Measurements from ENCODE around the gene NSMCE1. TPM values are rescaled to one million over a fixed set of nuclear protein-coding genes. Genes with fewer than 3 reads are reported as not detected.

Gene NSMCE1
- total and polyA plus RNA-seq, 8 donors, result 27.6 to 37.9 (median 31.7) TPM

- Histone ChIP-seq H3K4me1 (peaks cover 5 to 21% (median 11%) of the 10 kb centered on the region in 3 donors), H3K27ac (no peak overlapping the region), H3K36me3 (peaks cover 0 to 7% (median 2%) of the 10 kb centered on the region in 3 donors), H3K4me3 (no peak overlapping the region), H3K9me3 (no peaks in the 10 kb centered on the region), H3K27me3 (no peaks in the 10 kb centered on the region)
- 86 to 95% methylated on average over 11 to 12 of the region's 12 CpGs for WGBS, 2 donors
- peak in 2 of 6 donors; percentile 25 to 41 for DNase-seq
- intact Hi-C loops (cut with DNase I), result no loop called here
- no peak for ATAC-seq
- no peak for FAIRE-seq
- no peak for TF ChIP-seq CTCF (IDR thresholded peaks at IDR 0.05)
Observed at GRCh38 chr16:27228045-27228444, 40.5 kb downstream of the NSMCE1 start.

- TF ChIP-seq CTCF (IDR thresholded peaks at IDR 0.05), result no peak
- DNase-seq, result peak in 2 of 6 donors; percentile 33 to 53
- WGBS, 2 donors, result 87 to 89% methylated on average over 16 of the region's 16 CpGs
- Histone ChIP-seq H3K36me3 (peaks cover 0 to under 1% (median 0%) of the 10 kb centered on the region in 3 donors), H3K9me3 (no peaks in the 10 kb centered on the region), H3K4me1 (peaks cover 13 to 30% (median 20%) of the 10 kb centered on the region in 3 donors), H3K27me3 (no peaks in the 10 kb centered on the region), H3K27ac (peak overlapping the region in 1 of 4 donors; percentile 34), H3K4me3 (no peak overlapping the region)
- FAIRE-seq, result no peak
- intact Hi-C loops (cut with DNase I), result no loop called here
- no peak for ATAC-seq
Observed at GRCh38 chr16:27226976-27227705, 41.4 kb downstream of the NSMCE1 start.

GRCh38 chr16:27226476-27226875 is 42.1 kb downstream of the NSMCE1 start:
- 58 to 61% methylated on average over 20 of the region's 20 CpGs for WGBS, 2 donors
- intact Hi-C loops (cut with DNase I), result no loop called here
- Histone ChIP-seq H3K4me1 (peaks cover 13 to 35% (median 24%) of the 10 kb centered on the region in 3 donors), H3K4me3 (no peak overlapping the region), H3K27me3 (no peaks in the 10 kb centered on the region), H3K27ac (peak overlapping the region in 2 of 4 donors; percentile 34 to 44), H3K9me3 (no peaks in the 10 kb centered on the region), H3K36me3 (no peaks in the 10 kb centered on the region)
- FAIRE-seq, result no peak
- peak in 3 of 6 donors; percentile 67 to 81 (median 69) for DNase-seq
- no peak for TF ChIP-seq CTCF (IDR thresholded peaks at IDR 0.05)
- ATAC-seq, result peak in 2 of 4 donors; percentile 3 to 8

- 45 to 46% methylated on average over 27 of the region's 27 CpGs for WGBS, 2 donors
- H3K27me3 ChIP-seq, result no peaks in the 10 kb centered on the region
- peak overlapping the region; percentile 13 to 44 (median 26) for H3K27ac ChIP-seq
- no peaks in the 10 kb centered on the region for H3K9me3 ChIP-seq
- H3K4me3 ChIP-seq, result no peak overlapping the region
- intact Hi-C loops (cut with DNase I), result no loop called here
- peaks cover 13 to 35% (median 24%) of the 10 kb centered on the region in 3 donors for H3K4me1 ChIP-seq
- ATAC-seq (peak; percentile 50 to 72 (median 60)), FAIRE-seq (no peak), DNase-seq (peak in 4 of 6 donors; percentile 52 to 58 (median 54))
- no peak for TF ChIP-seq CTCF (IDR thresholded peaks at IDR 0.05)
- no peaks in the 10 kb centered on the region for H3K36me3 ChIP-seq
Observed at GRCh38 chr16:27225536-27226360, 42.8 kb downstream of the NSMCE1 start.

Data from pancreas (tissue), 10 donors.